ENCODE results near the gene C3orf22. TPM values are rescaled to one million over a fixed set of nuclear protein-coding genes. Genes with fewer than 3 reads are reported as not detected.

The C3orf22 gene
- total and polyA plus RNA-seq, 9 donors = 0.04 to 0.40 (median 0.21) TPM; not detected in 5

DNA sequence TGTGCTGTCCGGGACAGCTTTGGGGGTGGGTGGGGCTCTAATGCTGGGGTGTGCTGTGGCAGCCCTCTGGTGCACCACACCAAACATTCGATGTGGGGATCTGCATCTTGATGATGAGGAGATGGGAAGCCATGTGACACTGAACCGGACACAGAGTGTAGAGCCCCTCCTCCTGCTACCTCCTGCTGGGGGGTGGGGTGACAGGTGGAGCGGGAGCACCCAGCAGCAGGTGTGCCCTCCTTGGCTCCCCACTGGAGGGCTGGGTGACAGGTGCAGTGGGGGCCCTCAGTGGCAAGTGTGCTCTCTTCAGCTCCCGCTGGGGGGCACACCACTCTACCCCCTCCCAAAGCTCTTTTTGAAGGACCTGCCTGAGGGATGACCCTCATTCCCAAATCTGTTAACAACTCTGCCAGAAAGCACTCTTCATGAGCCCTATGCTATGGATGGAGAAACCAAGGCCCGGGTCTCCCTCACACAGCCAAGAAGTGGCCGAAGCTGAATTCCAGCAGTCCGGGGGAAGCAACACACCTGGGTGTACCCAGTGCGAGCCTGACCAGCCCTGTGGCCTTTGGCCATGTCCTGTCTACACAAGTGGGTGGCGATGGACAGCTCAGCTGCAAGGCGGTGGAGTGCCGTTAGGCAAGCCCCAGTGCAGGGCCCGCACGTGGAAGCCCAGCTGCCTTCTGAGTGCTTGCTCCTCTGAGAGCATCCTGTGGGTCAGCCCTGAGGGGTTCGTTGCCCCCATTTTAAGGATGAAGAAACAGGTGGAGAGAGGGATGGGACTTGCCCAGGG is 40.5 kb downstream of the C3orf22 start:
- Histone ChIP-seq H3K27ac (no peak overlapping the region), H3K4me1 (ENCODE audit: insufficient read depth) (no peaks in the 10 kb centered on the region), H3K36me3 (no peaks in the 10 kb centered on the region), H3K4me3 (no peak overlapping the region), H3K9me3 (no peaks in the 10 kb centered on the region), H3K27me3 (no peaks in the 10 kb centered on the region)
- 80 to 87% (median 84%) methylated on average over 15 of the region's 15 CpGs for WGBS, 3 donors
- TF ChIP-seq, protein P1, sequence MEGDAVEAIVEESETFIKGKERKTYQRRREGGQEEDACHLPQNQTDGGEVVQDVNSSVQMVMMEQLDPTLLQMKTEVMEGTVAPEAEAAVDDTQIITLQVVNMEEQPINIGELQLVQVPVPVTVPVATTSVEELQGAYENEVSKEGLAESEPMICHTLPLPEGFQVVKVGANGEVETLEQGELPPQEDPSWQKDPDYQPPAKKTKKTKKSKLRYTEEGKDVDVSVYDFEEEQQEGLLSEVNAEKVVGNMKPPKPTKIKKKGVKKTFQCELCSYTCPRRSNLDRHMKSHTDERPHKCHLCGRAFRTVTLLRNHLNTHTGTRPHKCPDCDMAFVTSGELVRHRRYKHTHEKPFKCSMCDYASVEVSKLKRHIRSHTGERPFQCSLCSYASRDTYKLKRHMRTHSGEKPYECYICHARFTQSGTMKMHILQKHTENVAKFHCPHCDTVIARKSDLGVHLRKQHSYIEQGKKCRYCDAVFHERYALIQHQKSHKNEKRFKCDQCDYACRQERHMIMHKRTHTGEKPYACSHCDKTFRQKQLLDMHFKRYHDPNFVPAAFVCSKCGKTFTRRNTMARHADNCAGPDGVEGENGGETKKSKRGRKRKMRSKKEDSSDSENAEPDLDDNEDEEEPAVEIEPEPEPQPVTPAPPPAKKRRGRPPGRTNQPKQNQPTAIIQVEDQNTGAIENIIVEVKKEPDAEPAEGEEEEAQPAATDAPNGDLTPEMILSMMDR (IDR thresholded peaks at IDR 0.05) = no peak
- no peak for TF ChIP-seq EP300 (IDR thresholded peaks at IDR 0.05)
- intact Hi-C loops (cut with DNase I) = loop anchor here in 1 of 4 donors (10.0 kb wide), 1 partner anchor 937 kb away; no protein-coding TSS in a partner anchor
- DNase-seq = peak in 1 of 5 donors; percentile 17

GRCh38 chr3:126517291-126517951 is 41.3 kb downstream of the C3orf22 start, which contains the start of gene UROC1:
UROC1 (minus strand) TSS chr3:126517773; CDS start chr3:126517719, 54 bp downstream.
- 76 to 81% (median 79%) methylated on average over 12 to 16 of the region's 16 CpGs for WGBS, 3 donors
- intact Hi-C loops (cut with DNase I) = loop anchor here in 1 of 4 donors (10.0 kb wide), 1 partner anchor 937 kb away; no protein-coding TSS in a partner anchor
- Histone ChIP-seq H3K4me3 (no peak within 1 kb of the TSS), H3K36me3 (no peaks in the 10 kb centered on the region), H3K27ac (no peak within 1 kb of the TSS), H3K27me3 (no peaks in the 10 kb centered on the region), H3K4me1 (ENCODE audit: insufficient read depth) (no peaks in the 10 kb centered on the region), H3K9me3 (no peaks in the 10 kb centered on the region)
- DNase-seq = peak in 1 of 5 donors; percentile 19
- TF ChIP-seq, protein P1 (IDR thresholded peaks at IDR 0.05) = no peak
- TF ChIP-seq POLR2A (IDR thresholded peaks at IDR 0.05) (no peak), EP300 (IDR thresholded peaks at IDR 0.05) (no peak)

DNA sequence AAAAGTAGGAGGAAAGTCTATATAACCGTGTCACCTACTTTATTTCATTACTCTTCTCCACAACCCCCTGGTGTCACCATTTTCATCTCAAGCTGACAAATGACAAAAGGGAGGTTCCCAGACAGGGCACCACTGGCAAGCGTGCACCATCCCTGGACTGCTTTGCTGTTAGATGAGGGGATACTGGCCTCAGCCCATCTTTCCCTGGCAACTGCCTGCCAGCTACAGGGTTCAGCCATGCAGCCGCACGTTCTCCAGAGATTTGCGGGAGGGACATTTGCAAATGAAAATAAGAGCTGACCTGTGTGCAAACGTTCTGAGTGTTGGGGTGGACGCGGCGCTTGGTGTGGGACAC is 41.8 kb downstream of the C3orf22 start:
- WGBS, 3 donors = 63 to 82% (median 68%) methylated on average over 9 of the region's 9 CpGs
- Histone ChIP-seq H3K36me3 (no peaks in the 10 kb centered on the region), H3K4me3 (no peak overlapping the region), H3K4me1 (ENCODE audit: insufficient read depth) (no peaks in the 10 kb centered on the region), H3K27ac (no peak overlapping the region), H3K27me3 (no peaks in the 10 kb centered on the region), H3K9me3 (no peaks in the 10 kb centered on the region)
- no peak for DNase-seq
- TF ChIP-seq POLR2A (IDR thresholded peaks at IDR 0.05) = no peak
- TF ChIP-seq, protein P1 (IDR thresholded peaks at IDR 0.05) = no peak
- no peak for TF ChIP-seq EP300 (IDR thresholded peaks at IDR 0.05)
- intact Hi-C loops (cut with DNase I) = loop anchor here in 1 of 4 donors (10.0 kb wide), 1 partner anchor 938 kb away; no protein-coding TSS in a partner anchor

- H3K4me3 ChIP-seq = no peak overlapping the region
- H3K4me1 ChIP-seq (ENCODE audit: insufficient read depth) = no peaks in the 10 kb centered on the region
- no peaks in the 10 kb centered on the region for H3K27me3 ChIP-seq
- DNase-seq = peak in 1 of 5 donors; percentile 4
- H3K36me3 ChIP-seq = no peaks in the 10 kb centered on the region
- TF ChIP-seq, protein P1 (IDR thresholded peaks at IDR 0.05) = no peak
- TF ChIP-seq POLR2A (IDR thresholded peaks at IDR 0.05) = no peak
- no peak for TF ChIP-seq EP300 (IDR thresholded peaks at IDR 0.05)
- H3K27ac ChIP-seq = no peak overlapping the region
- 74 to 89% (median 75%) methylated on average over 2 to 6 of the region's 6 CpGs for WGBS, 3 donors
- no peaks in the 10 kb centered on the region for H3K9me3 ChIP-seq
- intact Hi-C loops (cut with DNase I) = loop anchor here in 1 of 4 donors (10.0 kb wide), 1 partner anchor 938 kb away; no protein-coding TSS in a partner anchor
Measured at GRCh38 chr3:126516152-126516935, 42.4 kb downstream of the C3orf22 start.

Measured in ovary (tissue), 9 donors.